GM21515 (cell line): ENCODE results near the gene PDGFA.
"Not testable (repeated sequence)": the region's sequence is repeated elsewhere in the genome, so short reads cannot be mapped to it uniquely, and the experiment has no call there.

Experiments used
- ATAC-seq: cut with Tn5 transposase; IDR thresholded peaks from one replicate; pipeline ENCODE4 v1.9.1; 2021; ENCODE audit not compliant: unreplicated experiment

The PDGFA gene

DNA sequence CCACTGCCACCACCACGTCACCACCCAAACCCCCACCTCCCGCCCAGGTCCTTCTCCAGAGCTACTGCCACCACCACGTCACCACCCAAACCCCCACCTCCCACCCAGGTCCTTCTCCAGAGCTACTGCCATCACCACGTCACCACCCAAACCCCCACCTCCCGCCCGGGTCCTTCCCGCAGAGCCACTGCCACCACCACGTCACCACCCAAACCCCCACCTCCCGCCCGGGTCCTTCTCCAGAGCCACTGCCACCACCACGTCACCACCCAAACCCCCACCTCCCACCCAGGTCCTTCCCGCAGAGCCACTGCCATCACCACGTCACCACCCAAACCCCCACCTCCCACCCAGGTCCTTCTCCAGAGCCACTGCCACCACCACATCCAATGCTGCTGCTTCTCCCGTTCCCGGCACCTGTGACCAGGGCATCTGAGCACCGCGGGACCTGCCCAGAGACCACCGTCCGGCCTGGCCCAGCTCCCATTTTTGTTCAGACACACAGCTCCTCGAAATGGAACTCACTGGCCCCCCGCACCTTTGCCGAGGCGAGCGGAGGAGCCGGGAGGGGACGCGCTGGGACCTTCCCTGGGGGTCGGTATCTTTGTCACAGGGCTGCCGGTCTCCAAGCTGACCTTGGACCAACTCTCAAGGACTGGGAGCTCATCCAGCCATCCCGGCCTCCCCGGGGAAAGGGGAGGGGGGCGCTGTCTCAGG lies 32.7 kb upstream of the PDGFA start:
- not testable (repeated sequence) for ATAC-seq

- ATAC-seq: not testable (repeated sequence)
Observed at GRCh38 chr7:551615-551970, 31.9 kb upstream of the PDGFA start.

- ATAC-seq: no peak
Observed at GRCh38 chr7:550881-551614, 31.4 kb upstream of the PDGFA start.

DNA sequence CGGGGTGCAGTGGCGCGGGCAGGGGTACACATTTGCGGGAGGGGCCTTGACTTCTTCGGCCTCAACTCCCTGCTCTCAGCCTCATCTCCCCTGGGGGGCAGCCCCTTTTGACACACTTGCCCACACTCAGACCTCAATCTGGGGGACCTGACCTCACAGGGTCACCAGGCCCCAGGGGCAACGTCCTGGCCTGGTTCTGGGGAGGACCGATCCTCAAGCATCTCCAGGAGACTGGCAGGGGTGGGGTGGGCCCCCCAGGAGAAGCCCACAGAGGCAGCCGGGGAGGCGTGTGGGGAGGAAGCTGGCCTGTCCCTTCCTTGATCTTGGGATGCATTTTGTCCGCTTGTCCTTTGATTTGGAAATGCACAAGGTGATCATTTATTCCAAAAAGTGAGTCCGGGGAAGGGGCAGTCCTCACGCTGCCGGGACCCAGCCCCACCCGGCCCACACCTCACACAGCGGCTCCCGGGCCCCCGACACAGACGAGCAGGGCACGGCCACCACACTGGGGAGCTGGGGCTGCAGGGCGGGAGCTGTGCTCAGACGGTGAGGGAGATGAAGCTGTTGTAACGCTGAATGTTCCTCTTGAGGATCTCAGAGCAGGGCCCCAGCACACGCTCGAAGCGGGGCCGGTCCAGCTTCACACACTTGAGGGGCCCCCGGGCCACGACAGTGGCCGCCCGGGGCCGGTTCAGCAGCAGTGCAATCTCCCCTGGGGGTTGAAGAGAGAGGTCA lies 30.4 kb upstream of the PDGFA start:
- no peak for ATAC-seq

DNA sequence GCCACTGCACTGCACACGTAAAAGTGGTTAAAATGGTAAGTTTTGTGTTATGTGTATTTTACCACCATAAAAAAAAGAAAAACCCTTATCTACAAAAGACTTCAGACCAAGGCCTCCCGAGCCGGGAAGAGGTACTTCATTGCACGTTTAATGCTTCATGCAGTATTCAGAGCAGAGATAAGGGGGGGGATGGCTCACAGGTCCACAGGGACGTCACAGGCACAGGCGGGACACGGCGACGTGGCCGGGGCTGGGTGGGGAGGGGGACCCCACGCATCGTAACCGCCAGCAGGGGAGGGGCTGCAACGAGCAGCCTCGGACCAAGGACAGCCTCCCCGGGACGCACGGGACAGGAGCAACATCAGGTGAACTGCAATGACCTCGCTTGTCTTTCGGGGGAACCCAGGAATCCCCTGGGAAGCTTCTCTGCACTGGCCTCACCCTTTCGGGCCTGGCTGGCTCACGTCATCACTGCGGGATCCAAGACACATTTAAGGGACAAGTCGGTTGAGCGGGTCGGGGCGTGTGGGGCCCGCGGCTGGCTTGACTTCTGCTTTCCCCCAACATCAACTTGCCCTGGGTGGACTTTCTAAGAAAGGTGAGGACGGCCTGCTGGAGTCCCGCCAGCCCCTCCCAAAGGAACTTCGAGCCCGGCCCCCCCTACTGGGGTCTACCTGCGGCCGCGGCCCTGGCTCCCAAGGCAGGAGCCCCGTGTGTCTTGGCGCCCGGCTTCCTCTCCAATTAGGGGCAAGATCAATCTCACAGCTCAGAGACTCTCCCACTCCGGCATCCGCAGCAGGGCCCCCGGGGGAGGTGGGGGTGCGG lies 29.6 kb upstream of the PDGFA start:
- no peak for ATAC-seq

DNA sequence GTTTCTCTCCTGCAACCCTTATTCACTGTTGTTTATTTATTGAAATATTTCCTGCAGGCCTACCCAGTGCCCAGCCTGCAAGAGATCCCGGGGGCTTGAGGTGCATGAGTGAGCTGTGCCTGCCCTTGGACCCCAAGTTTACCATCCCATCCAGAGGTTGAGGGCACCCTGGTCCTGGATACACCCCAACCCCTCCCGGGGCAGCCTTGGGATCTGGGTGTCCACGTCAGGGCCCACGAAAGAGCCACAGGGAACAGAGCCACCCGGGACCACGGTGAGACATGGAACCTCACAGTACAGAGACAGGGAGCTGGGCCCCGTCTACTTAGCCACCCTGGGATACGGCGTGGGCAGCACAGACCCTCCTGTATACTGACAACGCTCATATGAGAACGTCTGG lies 28.8 kb upstream of the PDGFA start:
- ATAC-seq: no peak

DNA sequence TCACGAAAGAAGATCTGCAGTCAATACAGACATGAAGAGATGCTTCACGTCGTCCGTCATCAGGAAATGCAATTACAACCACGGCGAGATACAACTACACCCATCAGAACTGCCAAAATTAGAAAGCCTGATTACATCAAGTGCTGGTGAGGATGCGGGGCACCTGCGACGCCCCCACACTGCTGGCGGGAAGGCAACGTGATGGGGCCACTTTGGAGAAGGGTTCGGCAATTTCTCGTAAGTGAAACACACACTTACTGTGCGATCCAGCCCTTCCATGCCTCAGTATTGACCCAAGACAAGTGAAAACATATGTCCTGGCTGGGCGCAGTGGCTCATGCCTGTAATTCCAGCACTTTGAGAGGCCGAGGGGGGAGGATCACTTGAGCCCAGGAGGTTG lies 25.8 kb upstream of the PDGFA start:
- ATAC-seq: no peak

DNA sequence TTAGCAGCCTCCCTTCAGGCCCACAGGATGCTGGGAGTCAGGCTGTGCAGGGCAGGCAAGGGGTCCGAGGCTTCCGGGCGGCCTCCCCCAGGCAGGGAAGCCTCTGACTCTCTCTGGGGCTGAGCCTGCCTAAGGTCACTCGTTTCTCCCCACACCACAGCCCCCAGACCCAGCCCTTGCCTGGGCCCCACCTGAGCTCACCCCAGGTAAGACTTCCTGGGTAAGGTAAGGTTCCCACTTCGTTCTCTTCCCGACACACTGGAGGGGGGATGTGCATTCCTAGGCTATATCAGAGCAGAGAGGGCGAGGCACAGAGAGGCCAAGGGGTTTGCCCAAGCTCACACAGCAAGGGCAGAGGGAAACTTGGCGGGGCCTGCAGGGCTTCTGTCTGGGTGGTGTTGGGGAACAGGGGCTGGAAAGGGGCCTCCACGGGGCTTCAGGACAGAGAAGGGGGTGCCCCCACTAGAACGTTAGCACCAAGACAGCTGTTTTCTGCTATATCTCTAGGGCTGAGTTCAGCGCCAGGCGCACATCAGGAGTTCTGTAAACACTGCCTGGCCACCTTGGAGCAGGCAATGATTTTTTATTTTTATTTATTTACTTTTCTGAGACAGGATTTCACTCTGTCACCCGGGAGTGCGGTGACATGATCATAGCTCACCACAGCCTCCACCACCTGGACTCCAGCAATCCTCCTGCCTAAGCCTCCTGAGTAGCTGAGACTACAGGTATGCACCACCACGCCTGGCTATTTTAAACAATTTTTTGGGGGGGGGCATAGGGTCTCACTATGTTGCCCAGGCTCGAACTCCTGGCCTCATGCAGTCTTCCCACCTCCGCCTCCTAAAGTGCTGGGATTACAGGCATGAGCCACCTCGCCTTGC lies 24.9 kb upstream of the PDGFA start:
- ATAC-seq: no peak

DNA sequence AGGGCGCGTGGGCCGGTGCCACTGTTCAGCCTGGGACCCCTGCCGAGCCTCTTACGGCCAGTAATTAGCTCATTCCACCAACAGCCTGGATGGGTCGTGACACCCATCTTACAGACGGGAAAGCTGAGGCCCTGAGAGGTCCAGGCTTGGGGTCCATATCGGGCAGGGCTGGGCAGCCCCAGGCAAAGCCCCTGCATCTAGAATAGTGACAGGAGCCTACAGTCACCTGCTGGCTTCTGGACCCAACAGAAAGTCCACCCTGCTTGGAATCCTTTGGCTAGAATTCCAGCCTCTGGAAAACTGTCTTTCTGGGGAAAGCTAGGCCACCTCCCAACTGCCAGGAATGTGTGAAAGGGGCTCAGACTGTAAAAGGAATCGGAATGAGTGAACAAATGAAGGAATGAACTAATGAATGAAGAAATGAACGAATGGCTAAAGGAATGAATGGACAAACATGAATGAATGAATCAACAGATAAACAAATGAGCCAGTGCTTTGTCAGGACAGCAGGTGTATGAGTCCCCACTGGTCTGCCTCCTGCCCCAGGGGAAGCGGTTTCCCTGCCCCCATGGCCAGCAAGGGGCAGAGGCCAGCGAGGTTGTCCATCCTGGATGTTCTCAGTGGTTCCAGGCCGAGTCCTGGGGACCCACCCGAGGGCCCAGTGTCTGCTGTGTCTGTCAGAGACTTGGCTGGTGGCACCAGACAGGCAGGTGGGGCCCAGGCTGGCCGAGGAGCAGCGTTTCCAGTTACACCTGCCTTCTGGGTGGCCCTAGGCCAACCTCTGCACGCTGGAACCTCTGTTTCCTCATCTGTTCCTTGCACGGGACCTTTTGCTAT lies 24.1 kb upstream of the PDGFA start:
- no peak for ATAC-seq

GRCh38 chr7:542713-543500 lies 23.3 kb upstream of the PDGFA start:
- ATAC-seq: no peak

GRCh38 chr7:542131-542712 lies 22.6 kb upstream of the PDGFA start:
- no peak for ATAC-seq

GRCh38 chr7:541661-542060 lies 22.0 kb upstream of the PDGFA start:
- no peak for ATAC-seq

DNA sequence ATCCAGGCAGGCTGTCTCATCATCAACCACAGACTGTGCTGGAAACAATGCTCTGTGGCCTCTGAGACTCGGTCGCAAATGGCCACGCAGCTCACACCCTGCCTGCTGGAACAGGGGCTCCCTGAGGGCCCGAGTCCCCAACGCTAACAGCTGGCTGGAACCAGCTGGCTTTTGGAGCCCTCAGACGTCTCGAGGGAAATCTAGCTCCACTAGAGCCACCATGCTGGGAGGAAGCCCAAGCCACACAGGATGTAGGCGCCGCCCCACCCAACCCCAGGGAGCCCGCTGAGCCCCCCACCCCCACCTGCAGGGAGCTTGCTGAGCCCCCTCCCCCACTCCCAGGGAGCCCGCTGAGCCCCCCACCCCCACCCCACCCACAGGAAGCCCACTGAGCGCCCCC lies 21.4 kb upstream of the PDGFA start:
- no peak for ATAC-seq

GRCh38 chr7:540579-540978 lies 20.9 kb upstream of the PDGFA start:
- no peak for ATAC-seq

DNA sequence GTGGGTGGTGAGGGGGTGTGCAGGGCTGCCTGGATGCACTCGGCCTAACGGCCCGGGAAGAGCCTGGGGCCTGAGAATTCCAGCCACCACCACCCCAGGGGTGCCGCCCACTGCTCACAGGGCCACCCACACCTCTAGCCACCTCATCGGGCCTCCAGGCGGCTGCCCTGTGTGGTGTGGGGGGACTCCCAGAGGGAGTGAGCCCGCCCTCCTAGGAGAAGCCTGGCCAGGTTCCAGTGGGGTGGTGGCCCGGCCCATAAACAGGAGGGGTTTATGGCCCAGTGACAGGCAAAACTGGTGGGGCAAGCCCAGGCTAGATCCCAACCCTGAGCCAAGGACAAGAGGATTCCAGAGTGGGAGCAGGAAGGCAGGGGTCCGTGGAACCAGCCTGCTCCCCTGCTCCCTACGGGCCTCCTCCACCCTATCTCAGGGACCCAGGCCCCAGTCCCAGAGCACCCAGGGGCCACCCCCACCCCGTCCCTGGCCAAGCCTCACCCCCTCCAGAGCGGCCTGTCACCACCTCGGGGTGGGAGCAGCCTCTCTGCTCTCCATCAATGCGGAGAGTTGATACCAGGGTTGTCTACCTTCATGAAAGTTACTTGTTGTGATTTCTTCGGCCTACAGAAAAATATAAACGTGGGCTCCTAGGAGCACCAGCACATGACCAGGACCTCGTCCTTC lies 20.2 kb upstream of the PDGFA start:
- ATAC-seq: no peak

DNA sequence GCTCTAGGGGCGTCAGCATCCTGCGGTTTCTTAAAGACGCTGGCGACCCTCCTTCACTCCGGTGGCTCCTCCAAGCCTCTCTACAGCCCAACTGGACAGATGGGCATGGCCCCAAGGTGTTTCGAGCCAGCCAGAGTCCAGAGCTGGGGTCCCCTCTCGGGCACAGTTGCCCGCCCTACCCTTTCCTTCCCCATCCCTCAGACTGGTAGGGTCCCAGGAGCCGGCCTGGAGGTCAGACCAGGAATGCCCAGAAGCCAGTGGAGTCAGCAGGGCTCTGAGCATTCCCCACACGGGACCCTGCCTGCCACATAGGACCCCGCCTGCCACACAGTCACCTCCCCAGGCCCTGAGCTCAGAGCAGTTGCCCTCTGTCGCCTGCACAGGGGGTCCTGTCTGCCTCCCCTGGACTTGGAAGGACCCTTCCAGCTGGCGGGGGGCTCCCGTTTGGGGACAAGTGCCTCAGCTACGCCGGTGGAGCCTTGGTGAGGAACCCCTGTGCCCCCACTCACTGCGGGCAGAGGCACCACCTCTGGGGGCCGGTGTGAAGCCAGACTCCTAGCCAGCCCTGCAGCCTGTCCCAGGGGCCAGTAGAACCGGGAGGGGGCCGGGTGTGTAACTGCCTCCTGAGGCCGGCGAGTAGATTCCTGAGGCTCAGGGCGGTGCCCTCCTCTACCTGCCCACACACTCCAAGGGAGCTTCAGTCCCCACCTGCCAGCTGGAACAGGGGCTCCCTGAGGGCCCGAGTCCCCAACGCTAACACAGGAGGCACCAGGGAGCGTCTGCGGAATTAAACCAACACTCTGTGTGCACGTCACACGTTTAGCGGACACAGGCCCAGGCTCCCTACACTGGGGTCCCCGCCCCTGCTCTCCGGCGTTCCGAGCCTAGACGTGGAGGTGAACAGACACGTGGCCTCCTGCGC lies 19.4 kb upstream of the PDGFA start:
- no peak for ATAC-seq
